KMS-11 (cell line): Measurements from ENCODE around the gene DYRK1A.

Source experiments
- H2AFZ ChIP-seq: fragments of 200-600 bp; sonication (generic); 2 replicates; pipeline ENCODE4 v1.6.1; 2016; ENCODE audit warnings: antibody characterized with exemption, mixed run types, low read depth
- H3K27ac ChIP-seq: fragments of 200-600 bp; sonication (generic); 2 replicates; pipeline ENCODE4 v1.6.1; 2016; ENCODE audit warnings: mild to moderate bottlenecking, mixed run types
- H3K27me3 ChIP-seq: fragments of 200-600 bp; sonication (generic); 2 replicates; pipeline ENCODE4 v1.6.1; 2017; ENCODE audit warnings: mild to moderate bottlenecking, low read depth, mixed run types, moderate library complexity; ENCODE audit not compliant: insufficient read depth
- H3K36me3 ChIP-seq: fragments of 200-600 bp; sonication (generic); 2 replicates; pipeline ENCODE4 v1.6.1; 2017; ENCODE audit warnings: mild to moderate bottlenecking, mixed run types; ENCODE audit not compliant: insufficient read depth
- H3K4me1 ChIP-seq: fragments of 200-600 bp; sonication (generic); 2 replicates; pipeline ENCODE4 v1.6.1; 2016; ENCODE audit warnings: mild to moderate bottlenecking, low read depth, mixed run types; ENCODE audit not compliant: poor library complexity, severe bottlenecking
- H3K4me2 ChIP-seq: fragments of 200-600 bp; sonication (generic); 2 replicates; pipeline ENCODE4 v1.7.0; 2016; ENCODE audit warnings: mild to moderate bottlenecking, mixed run types
- H3K4me3 ChIP-seq: fragments of 200-600 bp; sonication (generic); IDR thresholded peaks from 2 replicates; pipeline ENCODE4 v1.6.1; 2017; ENCODE audit warnings: low read depth, low read length, mixed read lengths; ENCODE audit not compliant: insufficient read depth
- H3K79me2 ChIP-seq: fragments of 200-600 bp; sonication (generic); 2 replicates; pipeline ENCODE4 v1.6.1; 2016; ENCODE audit warnings: low read depth, mixed run types; ENCODE audit not compliant: insufficient read depth
- H3K9ac ChIP-seq: fragments of 200-600 bp; sonication (generic); 2 replicates; pipeline ENCODE4 v1.6.1; 2016; ENCODE audit warnings: mild to moderate bottlenecking, mixed run types
- H4K20me1 ChIP-seq: fragments of 200-600 bp; sonication (generic); 2 replicates; pipeline ENCODE4 v1.6.1; 2016; ENCODE audit warnings: mild to moderate bottlenecking, mixed run types; ENCODE audit not compliant: insufficient read depth
- TF ChIP-seq, protein P1 (sequence below): fragments of 200-600 bp; sonication (generic); conservative IDR thresholded peaks from 2 replicates; pipeline ENCODE4 v1.6.1; 2017; ENCODE audit warnings: low read depth, mild to moderate bottlenecking, antibody characterized with exemption, low read length, moderate library complexity, mixed read lengths

DYRK1A gene

DNA sequence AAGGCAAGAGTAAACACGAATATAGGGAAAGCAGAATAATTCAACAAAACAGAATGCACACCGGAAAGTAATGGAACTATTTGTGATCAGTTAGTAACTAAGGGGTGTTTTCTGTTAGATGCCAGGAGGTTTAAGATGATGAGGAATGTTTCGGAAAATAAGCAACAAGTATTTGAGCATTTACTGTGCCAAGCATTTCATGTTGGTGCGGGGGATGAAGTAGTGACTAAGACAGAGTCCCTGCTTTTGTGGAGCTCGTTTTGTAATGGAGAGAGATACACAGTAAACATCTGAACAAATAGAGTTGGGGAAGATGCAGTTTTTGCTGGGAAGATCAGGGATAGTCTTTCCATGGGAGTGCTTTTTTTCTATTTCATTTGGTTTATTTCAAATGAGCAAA lies 78.7 kb downstream of the DYRK1A start:
- no peak overlapping the region for H2AFZ ChIP-seq
- no peaks in the 10 kb centered on the region for H3K36me3 ChIP-seq
- peaks cover 3% of the 10 kb centered on the region for H3K4me1 ChIP-seq
- peaks cover 18% of the 10 kb centered on the region for H4K20me1 ChIP-seq
- no peak overlapping the region for H3K27ac ChIP-seq
- no peak overlapping the region for H3K4me3 ChIP-seq
- TF ChIP-seq, protein P1, sequence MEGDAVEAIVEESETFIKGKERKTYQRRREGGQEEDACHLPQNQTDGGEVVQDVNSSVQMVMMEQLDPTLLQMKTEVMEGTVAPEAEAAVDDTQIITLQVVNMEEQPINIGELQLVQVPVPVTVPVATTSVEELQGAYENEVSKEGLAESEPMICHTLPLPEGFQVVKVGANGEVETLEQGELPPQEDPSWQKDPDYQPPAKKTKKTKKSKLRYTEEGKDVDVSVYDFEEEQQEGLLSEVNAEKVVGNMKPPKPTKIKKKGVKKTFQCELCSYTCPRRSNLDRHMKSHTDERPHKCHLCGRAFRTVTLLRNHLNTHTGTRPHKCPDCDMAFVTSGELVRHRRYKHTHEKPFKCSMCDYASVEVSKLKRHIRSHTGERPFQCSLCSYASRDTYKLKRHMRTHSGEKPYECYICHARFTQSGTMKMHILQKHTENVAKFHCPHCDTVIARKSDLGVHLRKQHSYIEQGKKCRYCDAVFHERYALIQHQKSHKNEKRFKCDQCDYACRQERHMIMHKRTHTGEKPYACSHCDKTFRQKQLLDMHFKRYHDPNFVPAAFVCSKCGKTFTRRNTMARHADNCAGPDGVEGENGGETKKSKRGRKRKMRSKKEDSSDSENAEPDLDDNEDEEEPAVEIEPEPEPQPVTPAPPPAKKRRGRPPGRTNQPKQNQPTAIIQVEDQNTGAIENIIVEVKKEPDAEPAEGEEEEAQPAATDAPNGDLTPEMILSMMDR = no peak
- H3K4me2 ChIP-seq = no peak overlapping the region
- H3K79me2 ChIP-seq = peaks cover 80% of the 10 kb centered on the region; the same call in 1 of the 2 replicates
- H3K27me3 ChIP-seq = no peaks in the 10 kb centered on the region
- no peak overlapping the region for H3K9ac ChIP-seq

DNA sequence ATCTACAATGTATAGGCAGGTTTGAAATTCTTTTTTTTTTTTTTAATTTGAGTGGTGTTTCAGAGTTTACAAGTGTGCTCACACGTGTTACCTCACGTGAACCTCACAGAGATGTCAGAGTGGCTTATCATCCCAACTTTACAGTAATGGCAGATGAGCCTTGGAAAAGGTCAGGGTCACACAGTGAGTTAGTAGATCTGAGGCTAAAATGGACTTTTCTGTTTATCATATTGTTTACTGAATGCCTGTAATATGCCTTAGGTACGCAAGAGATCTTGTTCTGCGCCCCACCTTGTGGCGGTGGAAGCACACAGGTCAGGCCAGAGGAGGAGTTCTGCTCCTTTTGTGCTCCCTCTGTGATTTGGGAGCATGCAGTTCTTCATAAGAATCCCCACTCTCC lies 80.0 kb downstream of the DYRK1A start:
- H3K4me1 ChIP-seq = peaks cover 3% of the 10 kb centered on the region
- no peak overlapping the region for H3K4me3 ChIP-seq
- TF ChIP-seq, protein P1 = no peak
- H3K79me2 ChIP-seq = peaks cover 73% of the 10 kb centered on the region; the same call in 1 of the 2 replicates
- no peaks in the 10 kb centered on the region for H3K27me3 ChIP-seq
- H4K20me1 ChIP-seq = peaks cover 6% of the 10 kb centered on the region
- no peak overlapping the region for H3K27ac ChIP-seq
- no peak overlapping the region for H3K4me2 ChIP-seq
- H2AFZ ChIP-seq = no peak overlapping the region
- no peak overlapping the region for H3K9ac ChIP-seq
- no peaks in the 10 kb centered on the region for H3K36me3 ChIP-seq

DNA sequence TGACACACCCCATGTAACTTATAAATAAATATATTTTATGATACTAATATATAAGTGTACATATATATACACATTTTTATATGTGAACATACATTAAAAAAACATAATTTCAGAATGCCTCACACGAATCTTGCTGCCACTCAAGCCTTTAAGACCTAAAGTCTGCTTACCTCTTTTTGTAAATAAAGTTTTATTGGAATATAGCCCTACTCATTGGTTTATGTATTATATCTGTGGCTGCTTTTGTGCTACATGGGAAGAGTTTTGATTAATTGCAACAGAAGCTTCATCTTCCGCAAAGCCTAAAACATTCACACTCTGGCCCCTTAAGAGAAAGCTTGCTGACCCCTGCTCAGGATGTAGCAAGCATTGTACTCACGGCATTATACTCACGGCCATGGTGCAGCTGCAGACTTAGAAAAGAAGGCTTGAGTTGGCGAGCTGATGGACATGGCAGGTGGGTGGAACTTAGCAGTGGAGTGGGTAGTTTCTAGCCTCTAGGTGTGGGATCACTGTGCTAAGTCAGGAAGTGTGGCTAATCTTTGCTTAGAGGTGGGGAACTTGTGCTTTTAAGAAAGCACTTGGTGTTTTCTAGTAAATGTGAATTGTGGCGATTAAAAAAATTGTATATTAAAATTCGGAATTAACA lies 80.8 kb downstream of the DYRK1A start:
- no peak overlapping the region for H3K27ac ChIP-seq
- TF ChIP-seq, protein P1 = no peak

DNA sequence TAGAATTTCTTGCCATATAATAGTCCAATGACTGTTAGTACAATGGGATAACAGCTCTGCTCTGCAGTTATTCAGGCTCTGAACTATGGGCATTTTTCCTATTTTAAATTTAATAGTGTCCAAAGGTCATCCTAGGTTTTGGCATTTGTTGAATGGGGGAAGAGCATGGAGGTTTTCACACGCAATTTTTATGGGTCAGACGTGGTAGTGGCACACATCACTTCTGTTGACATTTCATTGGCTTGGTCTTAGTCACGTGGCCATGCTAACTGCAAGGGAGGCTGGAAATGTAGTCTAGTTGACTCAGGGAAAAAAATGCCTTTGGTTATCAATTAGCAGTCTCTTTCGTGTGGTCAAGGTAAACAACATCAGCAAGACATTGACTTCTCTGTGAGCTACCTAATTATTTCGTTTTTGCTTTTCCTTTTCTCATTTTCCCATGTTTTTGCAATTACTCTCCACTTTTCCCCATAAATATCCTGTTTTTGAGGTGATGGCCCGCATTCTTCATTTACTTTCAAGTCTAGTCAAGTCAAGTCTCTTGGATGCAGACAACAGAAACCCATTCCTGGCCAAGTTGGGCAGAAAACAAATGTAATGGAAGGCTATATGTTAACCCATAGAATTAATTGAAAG lies 82.8 kb downstream of the DYRK1A start:
- Histone ChIP-seq H2AFZ (no peak overlapping the region), H3K9ac (no peak overlapping the region), H3K4me2 (no peak overlapping the region), H3K27ac (no peak overlapping the region), H3K27me3 (no peaks in the 10 kb centered on the region), H3K79me2 (peaks cover 59% of the 10 kb centered on the region; the same call in 1 of the 2 replicates), H3K4me3 (no peak overlapping the region), H3K4me1 (peaks cover 8% of the 10 kb centered on the region), H3K36me3 (no peaks in the 10 kb centered on the region), H4K20me1 (peaks cover 9% of the 10 kb centered on the region)
- TF ChIP-seq, protein P1 = no peak

More for the DNA sequence above, 80.8 kb downstream of the DYRK1A start:
- Histone ChIP-seq H3K9ac (no peak overlapping the region), H3K4me2 (no peak overlapping the region), H3K4me3 (no peak overlapping the region), H3K4me1 (peaks cover 3% of the 10 kb centered on the region), H3K27me3 (no peaks in the 10 kb centered on the region), H3K36me3 (no peaks in the 10 kb centered on the region), H4K20me1 (peaks cover 6% of the 10 kb centered on the region), H3K79me2 (peaks cover 64% of the 10 kb centered on the region; the same call in 1 of the 2 replicates), H2AFZ (no peak overlapping the region)
